ENCODE results near the gene SPATA16.
A peak's percentile ranks its signal among the peaks of the same experiment; 100 is the strongest.

SPATA16 gene

DNA sequence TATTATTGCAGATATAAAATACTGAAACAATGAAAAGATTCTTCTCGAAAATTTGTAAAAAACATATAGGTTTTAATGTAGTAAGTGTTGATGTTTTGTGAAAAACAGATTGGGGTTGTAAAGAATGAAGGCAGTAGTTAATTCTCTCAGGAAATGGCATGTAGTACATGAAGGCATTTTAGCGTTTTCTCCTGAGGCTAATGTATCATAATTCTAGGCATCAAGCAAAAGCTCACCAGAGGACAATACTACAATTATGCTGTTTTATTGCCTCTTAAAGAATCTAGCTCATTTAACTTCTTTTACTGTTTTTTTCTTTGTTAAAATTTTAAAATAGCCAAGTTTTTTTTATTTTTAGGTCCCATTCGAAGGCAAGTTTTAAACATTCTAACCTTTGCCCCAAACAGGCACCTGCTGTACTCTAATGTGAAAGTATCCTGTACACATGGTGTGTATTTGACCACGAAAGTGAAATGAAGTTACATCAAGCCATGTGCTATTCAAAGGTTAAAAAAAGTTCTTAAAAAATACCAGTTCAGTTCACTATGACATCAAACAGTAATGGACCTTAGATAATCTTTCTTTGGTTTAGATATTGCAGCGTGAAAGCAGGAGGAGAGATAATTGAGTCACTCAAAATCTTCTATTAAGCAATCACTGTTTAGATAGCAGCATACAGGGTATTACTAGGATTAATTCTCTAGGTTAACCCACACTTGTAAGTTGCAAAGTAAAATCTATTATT lies 227.0 kb downstream of the SPATA16 start:
- TF ChIP-seq CSDC2 (CRISPR knock-in tag; IDR thresholded peaks at IDR 0.05) (no peak), PATZ1 (CRISPR knock-in tag; IDR thresholded peaks at IDR 0.05; ENCODE audit: borderline replicate concordance) (no peak), TCF4 (CRISPR knock-in tag; IDR thresholded peaks at IDR 0.05; ENCODE audit: borderline replicate concordance) (no peak), ZFP3 (CRISPR knock-in tag; IDR thresholded peaks at IDR 0.05) (no peak), ESRRG (CRISPR knock-in tag; IDR thresholded peaks at IDR 0.05) (no peak), RARB (CRISPR knock-in tag; IDR thresholded peaks at IDR 0.05) (no peak), ZNF565 (CRISPR knock-in tag; conservative IDR thresholded peaks at IDR 0.05; ENCODE audit: low read depth) (no peak), ARNTL (CRISPR knock-in tag; IDR thresholded peaks at IDR 0.05; ENCODE audit: borderline replicate concordance, low read depth) (no peak), ISL1 (CRISPR knock-in tag; IDR thresholded peaks at IDR 0.05) (peak; percentile 30; the same call in 1 of the 2 replicates), SNAI2 (CRISPR knock-in tag; IDR thresholded peaks at IDR 0.05) (peak; percentile 49; the same call in 1 of the 2 replicates), ZFP30 (CRISPR knock-in tag; IDR thresholded peaks at IDR 0.05) (no peak), BACH2 (CRISPR knock-in tag; IDR thresholded peaks at IDR 0.05; ENCODE audit: borderline replicate concordance) (no peak), PPARA (CRISPR knock-in tag; IDR thresholded peaks at IDR 0.05; ENCODE audit: borderline replicate concordance) (no peak), GLIS3 (CRISPR knock-in tag; IDR thresholded peaks at IDR 0.05) (no peak), ZC3H10 (CRISPR knock-in tag; IDR thresholded peaks at IDR 0.05) (no peak), ZNF70 (CRISPR knock-in tag; IDR thresholded peaks at IDR 0.05) (no peak)
- TF ChIP-seq, protein P1, sequence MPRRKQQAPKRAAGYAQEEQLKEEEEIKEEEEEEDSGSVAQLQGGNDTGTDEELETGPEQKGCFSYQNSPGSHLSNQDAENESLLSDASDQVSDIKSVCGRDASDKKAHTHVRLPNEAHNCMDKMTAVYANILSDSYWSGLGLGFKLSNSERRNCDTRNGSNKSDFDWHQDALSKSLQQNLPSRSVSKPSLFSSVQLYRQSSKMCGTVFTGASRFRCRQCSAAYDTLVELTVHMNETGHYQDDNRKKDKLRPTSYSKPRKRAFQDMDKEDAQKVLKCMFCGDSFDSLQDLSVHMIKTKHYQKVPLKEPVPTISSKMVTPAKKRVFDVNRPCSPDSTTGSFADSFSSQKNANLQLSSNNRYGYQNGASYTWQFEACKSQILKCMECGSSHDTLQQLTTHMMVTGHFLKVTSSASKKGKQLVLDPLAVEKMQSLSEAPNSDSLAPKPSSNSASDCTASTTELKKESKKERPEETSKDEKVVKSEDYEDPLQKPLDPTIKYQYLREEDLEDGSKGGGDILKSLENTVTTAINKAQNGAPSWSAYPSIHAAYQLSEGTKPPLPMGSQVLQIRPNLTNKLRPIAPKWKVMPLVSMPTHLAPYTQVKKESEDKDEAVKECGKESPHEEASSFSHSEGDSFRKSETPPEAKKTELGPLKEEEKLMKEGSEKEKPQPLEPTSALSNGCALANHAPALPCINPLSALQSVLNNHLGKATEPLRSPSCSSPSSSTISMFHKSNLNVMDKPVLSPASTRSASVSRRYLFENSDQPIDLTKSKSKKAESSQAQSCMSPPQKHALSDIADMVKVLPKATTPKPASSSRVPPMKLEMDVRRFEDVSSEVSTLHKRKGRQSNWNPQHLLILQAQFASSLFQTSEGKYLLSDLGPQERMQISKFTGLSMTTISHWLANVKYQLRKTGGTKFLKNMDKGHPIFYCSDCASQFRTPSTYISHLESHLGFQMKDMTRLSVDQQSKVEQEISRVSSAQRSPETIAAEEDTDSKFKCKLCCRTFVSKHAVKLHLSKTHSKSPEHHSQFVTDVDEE (CRISPR knock-in tag; IDR thresholded peaks at IDR 0.05) = no peak
- no peak for ATAC-seq

GRCh38 chr3:172911142-172911541 lies 229.9 kb downstream of the SPATA16 start:
- no peak for ATAC-seq
- TF ChIP-seq GLIS3 (CRISPR knock-in tag; IDR thresholded peaks at IDR 0.05) (no peak), TCF4 (CRISPR knock-in tag; IDR thresholded peaks at IDR 0.05; ENCODE audit: borderline replicate concordance) (no peak), ZFP30 (CRISPR knock-in tag; IDR thresholded peaks at IDR 0.05) (no peak), ESRRG (CRISPR knock-in tag; IDR thresholded peaks at IDR 0.05) (no peak), TOX (CRISPR knock-in tag; IDR thresholded peaks at IDR 0.05; ENCODE audit: borderline replicate concordance) (no peak), ZNF8 (CRISPR knock-in tag; IDR thresholded peaks at IDR 0.05) (no peak), PPARA (CRISPR knock-in tag; IDR thresholded peaks at IDR 0.05; ENCODE audit: borderline replicate concordance) (no peak), ISL1 (CRISPR knock-in tag; IDR thresholded peaks at IDR 0.05) (no peak), BACH2 (CRISPR knock-in tag; IDR thresholded peaks at IDR 0.05; ENCODE audit: borderline replicate concordance) (no peak), PATZ1 (CRISPR knock-in tag; IDR thresholded peaks at IDR 0.05; ENCODE audit: borderline replicate concordance) (no peak), ZNF565 (CRISPR knock-in tag; conservative IDR thresholded peaks at IDR 0.05; ENCODE audit: low read depth) (no peak), RARB (CRISPR knock-in tag; IDR thresholded peaks at IDR 0.05) (no peak), OSR1 (CRISPR knock-in tag; IDR thresholded peaks at IDR 0.05) (no peak), ZFP3 (CRISPR knock-in tag; IDR thresholded peaks at IDR 0.05) (no peak), ZNF70 (CRISPR knock-in tag; IDR thresholded peaks at IDR 0.05) (no peak), ARNTL (CRISPR knock-in tag; IDR thresholded peaks at IDR 0.05; ENCODE audit: borderline replicate concordance, low read depth) (no peak)
- TF ChIP-seq, protein P1 (CRISPR knock-in tag; IDR thresholded peaks at IDR 0.05) = no peak
- TF ChIP-seq, protein P2, sequence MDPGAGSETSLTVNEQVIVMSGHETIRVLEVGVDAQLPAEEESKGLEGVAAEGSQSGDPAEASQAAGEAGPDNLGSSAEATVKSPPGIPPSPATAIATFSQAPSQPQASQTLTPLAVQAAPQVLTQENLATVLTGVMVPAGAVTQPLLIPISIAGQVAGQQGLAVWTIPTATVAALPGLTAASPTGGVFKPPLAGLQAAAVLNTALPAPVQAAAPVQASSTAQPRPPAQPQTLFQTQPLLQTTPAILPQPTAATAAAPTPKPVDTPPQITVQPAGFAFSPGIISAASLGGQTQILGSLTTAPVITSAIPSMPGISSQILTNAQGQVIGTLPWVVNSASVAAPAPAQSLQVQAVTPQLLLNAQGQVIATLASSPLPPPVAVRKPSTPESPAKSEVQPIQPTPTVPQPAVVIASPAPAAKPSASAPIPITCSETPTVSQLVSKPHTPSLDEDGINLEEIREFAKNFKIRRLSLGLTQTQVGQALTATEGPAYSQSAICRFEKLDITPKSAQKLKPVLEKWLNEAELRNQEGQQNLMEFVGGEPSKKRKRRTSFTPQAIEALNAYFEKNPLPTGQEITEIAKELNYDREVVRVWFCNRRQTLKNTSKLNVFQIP (CRISPR knock-in tag; IDR thresholded peaks at IDR 0.05; ENCODE audit: borderline replicate concordance, low read depth) = no peak
- TF ChIP-seq, protein P3, sequence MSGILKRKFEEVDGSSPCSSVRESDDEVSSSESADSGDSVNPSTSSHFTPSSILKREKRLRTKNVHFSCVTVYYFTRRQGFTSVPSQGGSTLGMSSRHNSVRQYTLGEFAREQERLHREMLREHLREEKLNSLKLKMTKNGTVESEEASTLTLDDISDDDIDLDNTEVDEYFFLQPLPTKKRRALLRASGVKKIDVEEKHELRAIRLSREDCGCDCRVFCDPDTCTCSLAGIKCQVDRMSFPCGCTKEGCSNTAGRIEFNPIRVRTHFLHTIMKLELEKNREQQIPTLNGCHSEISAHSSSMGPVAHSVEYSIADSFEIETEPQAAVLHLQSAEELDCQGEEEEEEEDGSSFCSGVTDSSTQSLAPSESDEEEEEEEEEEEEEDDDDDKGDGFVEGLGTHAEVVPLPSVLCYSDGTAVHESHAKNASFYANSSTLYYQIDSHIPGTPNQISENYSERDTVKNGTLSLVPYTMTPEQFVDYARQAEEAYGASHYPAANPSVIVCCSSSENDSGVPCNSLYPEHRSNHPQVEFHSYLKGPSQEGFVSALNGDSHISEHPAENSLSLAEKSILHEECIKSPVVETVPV (CRISPR knock-in tag; IDR thresholded peaks at IDR 0.05) = no peak

All from SK-N-SH treated with all-trans-retinoic acid at 6 μM for 48 hours (cell line).